ENCODE results near the gene DPM3.

Gene DPM3

DNA sequence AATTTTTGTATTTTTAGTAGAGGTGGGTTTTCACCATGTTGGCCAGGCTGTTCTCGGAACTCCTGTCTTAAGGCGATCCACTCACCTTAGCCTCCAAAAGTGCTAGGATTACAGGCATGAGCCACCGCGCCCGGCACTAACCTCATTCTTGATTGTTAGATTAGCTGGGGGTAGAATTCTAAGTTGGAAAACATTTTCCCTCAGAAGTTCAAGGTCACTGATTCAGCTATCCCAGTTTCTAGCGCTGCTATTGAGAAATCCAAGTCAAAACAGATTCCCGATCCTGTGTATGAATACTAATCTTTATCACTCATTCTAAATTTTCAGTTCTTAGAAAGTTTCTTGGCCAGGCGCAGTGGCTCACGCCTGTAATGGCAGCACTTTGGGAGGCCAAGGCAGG is 37.0 kb downstream of the DPM3 start:
- Histone ChIP-seq H3K27me3 (ENCODE audit: insufficient read depth, poor library complexity, severe bottlenecking) (no peaks in the 10 kb centered on the region), H3K27ac (replicated peaks) (no peak overlapping the region), H3K4me3 (replicated peaks; ENCODE audit: insufficient read depth, low read length) (no peak overlapping the region)
- TF ChIP-seq, protein P1, sequence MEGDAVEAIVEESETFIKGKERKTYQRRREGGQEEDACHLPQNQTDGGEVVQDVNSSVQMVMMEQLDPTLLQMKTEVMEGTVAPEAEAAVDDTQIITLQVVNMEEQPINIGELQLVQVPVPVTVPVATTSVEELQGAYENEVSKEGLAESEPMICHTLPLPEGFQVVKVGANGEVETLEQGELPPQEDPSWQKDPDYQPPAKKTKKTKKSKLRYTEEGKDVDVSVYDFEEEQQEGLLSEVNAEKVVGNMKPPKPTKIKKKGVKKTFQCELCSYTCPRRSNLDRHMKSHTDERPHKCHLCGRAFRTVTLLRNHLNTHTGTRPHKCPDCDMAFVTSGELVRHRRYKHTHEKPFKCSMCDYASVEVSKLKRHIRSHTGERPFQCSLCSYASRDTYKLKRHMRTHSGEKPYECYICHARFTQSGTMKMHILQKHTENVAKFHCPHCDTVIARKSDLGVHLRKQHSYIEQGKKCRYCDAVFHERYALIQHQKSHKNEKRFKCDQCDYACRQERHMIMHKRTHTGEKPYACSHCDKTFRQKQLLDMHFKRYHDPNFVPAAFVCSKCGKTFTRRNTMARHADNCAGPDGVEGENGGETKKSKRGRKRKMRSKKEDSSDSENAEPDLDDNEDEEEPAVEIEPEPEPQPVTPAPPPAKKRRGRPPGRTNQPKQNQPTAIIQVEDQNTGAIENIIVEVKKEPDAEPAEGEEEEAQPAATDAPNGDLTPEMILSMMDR (IDR thresholded peaks at IDR 0.05; ENCODE audit: insufficient read depth, low read length), result no peak
- TF ChIP-seq REST (IDR thresholded peaks at IDR 0.05; ENCODE audit: insufficient replicate concordance, low read depth), result no peak
- TF ChIP-seq SPI1 (IDR thresholded peaks at IDR 0.05; ENCODE audit: borderline replicate concordance, low read depth), result no peak
- TF ChIP-seq GABPA (IDR thresholded peaks at IDR 0.05; ENCODE audit: low read depth), result no peak
- TF ChIP-seq POLR2AphosphoS5 (IDR thresholded peaks at IDR 0.05; ENCODE audit: low read depth), result no peak
- no peak for DNase-seq (ENCODE audit: low read depth in 1 of 2, low spot score in 1 of 2)

- no peak for DNase-seq (ENCODE audit: low read depth in 1 of 2, low spot score in 1 of 2)
- H3K27me3 ChIP-seq (ENCODE audit: insufficient read depth, poor library complexity, severe bottlenecking), result peaks cover 3% of the 10 kb centered on the region
- no peak overlapping the region for H3K4me3 ChIP-seq (replicated peaks; ENCODE audit: insufficient read depth, low read length)
- H3K27ac ChIP-seq (replicated peaks), result no peak overlapping the region
- TF ChIP-seq, protein P1 (IDR thresholded peaks at IDR 0.05; ENCODE audit: insufficient read depth, low read length), result no peak
- TF ChIP-seq REST (IDR thresholded peaks at IDR 0.05; ENCODE audit: insufficient replicate concordance, low read depth) (no peak), POLR2AphosphoS5 (IDR thresholded peaks at IDR 0.05; ENCODE audit: low read depth) (no peak), GABPA (IDR thresholded peaks at IDR 0.05; ENCODE audit: low read depth) (no peak), SPI1 (IDR thresholded peaks at IDR 0.05; ENCODE audit: borderline replicate concordance, low read depth) (no peak)
These were observed 41.0 kb downstream of the DPM3 start for GRCh38 chr1:155099331-155099730.

- no peak for DNase-seq (ENCODE audit: low read depth in 1 of 2, low spot score in 1 of 2)
- Histone ChIP-seq H3K4me3 (replicated peaks; ENCODE audit: insufficient read depth, low read length) (no peak overlapping the region), H3K27me3 (ENCODE audit: insufficient read depth, poor library complexity, severe bottlenecking) (peaks cover 3% of the 10 kb centered on the region), H3K27ac (replicated peaks) (no peak overlapping the region)
- TF ChIP-seq POLR2AphosphoS5 (IDR thresholded peaks at IDR 0.05; ENCODE audit: low read depth), result no peak
- no peak for TF ChIP-seq REST (IDR thresholded peaks at IDR 0.05; ENCODE audit: insufficient replicate concordance, low read depth)
- TF ChIP-seq GABPA (IDR thresholded peaks at IDR 0.05; ENCODE audit: low read depth), result no peak
- TF ChIP-seq, protein P1 (IDR thresholded peaks at IDR 0.05; ENCODE audit: insufficient read depth, low read length), result no peak
- TF ChIP-seq SPI1 (IDR thresholded peaks at IDR 0.05; ENCODE audit: borderline replicate concordance, low read depth), result no peak
These were observed 45.7 kb downstream of the DPM3 start for GRCh38 chr1:155094622-155094948.
